Brain microvascular endothelial cell (primary cell): Measurements from ENCODE around the gene USP10.

Experiments
- DNase-seq: peaks from one replicate; pipeline ENCODE4 v3.0.0-alpha.2; 2020
- H3K27ac ChIP-seq: fragments of 250-450 bp; sonication (Bioruptor Pico); 2 replicates; pipeline ENCODE4 v1.5.1; 2020; ENCODE audit warnings: mild to moderate bottlenecking, moderate library complexity
- H3K27me3 ChIP-seq: fragments of 250-450 bp; sonication (Bioruptor Pico); replicated peaks from 2 replicates; pipeline ENCODE4 v1.5.1; 2020; ENCODE audit warnings: mild to moderate bottlenecking
- H3K36me3 ChIP-seq: fragments of 250-450 bp; sonication (Bioruptor Pico); replicated peaks from 2 replicates; pipeline ENCODE4 v1.5.1; 2020; ENCODE audit warnings: mild to moderate bottlenecking
- H3K4me3 ChIP-seq: 2 replicates; pipeline ENCODE4 v1.5.1; 2011; ENCODE audit warnings: low read depth, mild to moderate bottlenecking, control low read depth, low read length, moderate library complexity
- CTCF ChIP-seq: IDR thresholded peaks from 2 replicates; pipeline ENCODE4 v1.5.1; 2011; ENCODE audit warnings: low read depth, mild to moderate bottlenecking, moderate library complexity, low read length, control low read depth, inconsistent platforms; ENCODE audit errors: missing control alignments
- in situ Hi-C: cut with HindIII; loops from 2 replicates; pipeline ENCODE4 v1.10.0; 2017; ENCODE audit warnings: low sequenced_read_pairs, low pct_ligation_motif_present

The USP10 gene

GRCh38 chr16:84808826-84809225, 109.0 kb downstream of the USP10 start:
- TF ChIP-seq CTCF, result no peak
- Histone ChIP-seq H3K4me3 (no peak overlapping the region), H3K27ac (no peak overlapping the region), H3K36me3 (no peaks in the 10 kb centered on the region), H3K27me3 (no peaks in the 10 kb centered on the region)
- in situ Hi-C loops, result no loop called here
- DNase-seq, result no peak

GRCh38 chr16:84810518-84811273, 110.9 kb downstream of the USP10 start:
- in situ Hi-C loops, result no loop called here
- no peaks in the 10 kb centered on the region for H3K27me3 ChIP-seq

GRCh38 chr16:84811529-84811928, 111.7 kb downstream of the USP10 start:
- TF ChIP-seq CTCF, result no peak
- in situ Hi-C loops, result no loop called here
- H3K27me3 ChIP-seq, result no peaks in the 10 kb centered on the region
- H3K4me3 ChIP-seq, result no peak overlapping the region
- DNase-seq, result no peak
- no peaks in the 10 kb centered on the region for H3K36me3 ChIP-seq
- no peak overlapping the region for H3K27ac ChIP-seq

More at GRCh38 chr16:84810518-84811273, 110.9 kb downstream of the USP10 start:
- Histone ChIP-seq H3K27ac (no peak overlapping the region), H3K4me3 (no peak overlapping the region), H3K36me3 (no peaks in the 10 kb centered on the region)
- DNase-seq, result no peak
- no peak for TF ChIP-seq CTCF

- no peak overlapping the region for H3K27ac ChIP-seq
- in situ Hi-C loops, result no loop called here
- no peak overlapping the region for H3K4me3 ChIP-seq
- H3K36me3 ChIP-seq, result no peaks in the 10 kb centered on the region
- no peak for TF ChIP-seq CTCF
- DNase-seq, result no peak
- no peaks in the 10 kb centered on the region for H3K27me3 ChIP-seq
Observed at GRCh38 chr16:84813141-84813934, 113.5 kb downstream of the USP10 start.

- no peak overlapping the region for H3K4me3 ChIP-seq
- H3K27ac ChIP-seq, result no peak overlapping the region
- in situ Hi-C loops, result no loop called here
- no peak for DNase-seq
- no peaks in the 10 kb centered on the region for H3K36me3 ChIP-seq
- TF ChIP-seq CTCF, result no peak
- no peaks in the 10 kb centered on the region for H3K27me3 ChIP-seq
Observed at GRCh38 chr16:84815462-84815861, 115.7 kb downstream of the USP10 start.
